ENCODE data around the gene DGKG. TPM values are rescaled to one million over a fixed set of nuclear protein-coding genes. Genes with fewer than 3 reads are reported as not detected.

The DGKG gene
- total RNA-seq, 1 experiment from 2014 or later: 15.3 TPM

- DNase-seq (ENCODE audit: low read depth): no peak
Observed at GRCh38 chr3:186244016-186244415, 118.0 kb downstream of the DGKG start.

- peak; percentile 97 for DNase-seq (ENCODE audit: low read depth)
Observed at GRCh38 chr3:186241910-186242821, 119.9 kb downstream of the DGKG start.

GRCh38 chr3:186239321-186239720 is 122.7 kb downstream of the DGKG start:
- DNase-seq (ENCODE audit: low read depth): no peak

- no peak for DNase-seq (ENCODE audit: low read depth)
Observed at GRCh38 chr3:186237915-186238314, 124.1 kb downstream of the DGKG start.

GRCh38 chr3:186236357-186237020 is 125.5 kb downstream of the DGKG start:
- DNase-seq (ENCODE audit: low read depth): no peak

- DNase-seq (ENCODE audit: low read depth): no peak
Observed at GRCh38 chr3:186235554-186235953, 126.5 kb downstream of the DGKG start.

- DNase-seq (ENCODE audit: low read depth): no peak
Observed at GRCh38 chr3:186234152-186234551, 127.9 kb downstream of the DGKG start.

- no peak for DNase-seq (ENCODE audit: low read depth)
Observed at GRCh38 chr3:186226482-186226881, 135.6 kb downstream of the DGKG start.

GRCh38 chr3:186225603-186226002 is 136.4 kb downstream of the DGKG start:
- no peak for DNase-seq (ENCODE audit: low read depth)

GRCh38 chr3:186224041-186224610 is 137.9 kb downstream of the DGKG start:
- peak; percentile 64 for DNase-seq (ENCODE audit: low read depth)

- no peak for DNase-seq (ENCODE audit: low read depth)
Observed at GRCh38 chr3:186223476-186223875, 138.6 kb downstream of the DGKG start.

- DNase-seq (ENCODE audit: low read depth): no peak
Observed at GRCh38 chr3:186221760-186222378, 140.2 kb downstream of the DGKG start.

- peak; percentile 20 for DNase-seq (ENCODE audit: low read depth)
Observed at GRCh38 chr3:186220911-186221645, 141.0 kb downstream of the DGKG start.

GRCh38 chr3:186220365-186220764 is 141.7 kb downstream of the DGKG start:
- DNase-seq (ENCODE audit: low read depth): peak; percentile 97

- DNase-seq (ENCODE audit: low read depth): peak; percentile 13
Observed at GRCh38 chr3:186219211-186219638, 142.8 kb downstream of the DGKG start.

- DNase-seq (ENCODE audit: low read depth): no peak
Observed at GRCh38 chr3:186218421-186218820, 143.6 kb downstream of the DGKG start.

GRCh38 chr3:186217820-186218164 is 144.2 kb downstream of the DGKG start:
- peak; percentile 82 for DNase-seq (ENCODE audit: low read depth)

GRCh38 chr3:186216900-186217819 is 144.9 kb downstream of the DGKG start:
- peak; percentile 66 for DNase-seq (ENCODE audit: low read depth)

- peak; percentile 66 for DNase-seq (ENCODE audit: low read depth)
Observed at GRCh38 chr3:186214670-186215069, 147.4 kb downstream of the DGKG start.

- DNase-seq (ENCODE audit: low read depth): peak; percentile 58
Observed at GRCh38 chr3:186213946-186214345, 148.1 kb downstream of the DGKG start.

Data from RPMI7951 (cell line).